Measurements from ENCODE around the gene MBNL3. TPM values are rescaled to one million over a fixed set of nuclear protein-coding genes. Genes with fewer than 3 reads are reported as not detected.

Gene MBNL3
- total and polyA plus RNA-seq, 9 of the 15 experiments (the other 6 are each of a cell fraction or from before 2014, with no cell fraction given), result under 0.01 to 0.25 (median 0.16) TPM

DNA sequence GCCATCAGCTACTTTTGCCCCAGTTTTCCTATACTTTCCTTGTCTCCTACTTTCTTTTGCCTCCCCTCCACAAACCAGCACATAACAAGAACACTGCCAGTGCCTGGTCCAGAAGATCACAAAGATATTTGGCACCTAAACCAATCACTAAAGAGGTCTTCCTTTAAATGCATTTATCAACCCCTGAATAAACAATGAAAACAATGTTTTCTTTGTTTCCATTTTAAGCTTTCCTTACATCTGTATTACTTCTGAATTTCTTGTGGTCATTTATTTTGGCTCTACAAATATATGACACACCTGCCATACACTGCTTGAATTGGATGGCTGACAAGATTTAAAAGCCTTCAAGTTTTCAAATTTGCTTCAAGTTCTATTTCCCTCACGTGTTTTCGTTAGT lies 43.9 kb downstream of the MBNL3 start (continued):
- TF ChIP-seq, protein P1, sequence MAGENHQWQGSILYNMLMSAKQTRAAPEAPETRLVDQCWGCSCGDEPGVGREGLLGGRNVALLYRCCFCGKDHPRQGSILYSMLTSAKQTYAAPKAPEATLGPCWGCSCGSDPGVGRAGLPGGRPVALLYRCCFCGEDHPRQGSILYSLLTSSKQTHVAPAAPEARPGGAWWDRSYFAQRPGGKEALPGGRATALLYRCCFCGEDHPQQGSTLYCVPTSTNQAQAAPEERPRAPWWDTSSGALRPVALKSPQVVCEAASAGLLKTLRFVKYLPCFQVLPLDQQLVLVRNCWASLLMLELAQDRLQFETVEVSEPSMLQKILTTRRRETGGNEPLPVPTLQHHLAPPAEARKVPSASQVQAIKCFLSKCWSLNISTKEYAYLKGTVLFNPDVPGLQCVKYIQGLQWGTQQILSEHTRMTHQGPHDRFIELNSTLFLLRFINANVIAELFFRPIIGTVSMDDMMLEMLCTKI (IDR thresholded peaks at IDR 0.05; ENCODE audit: partially characterized antibody), result no peak
- TF ChIP-seq, protein P2, sequence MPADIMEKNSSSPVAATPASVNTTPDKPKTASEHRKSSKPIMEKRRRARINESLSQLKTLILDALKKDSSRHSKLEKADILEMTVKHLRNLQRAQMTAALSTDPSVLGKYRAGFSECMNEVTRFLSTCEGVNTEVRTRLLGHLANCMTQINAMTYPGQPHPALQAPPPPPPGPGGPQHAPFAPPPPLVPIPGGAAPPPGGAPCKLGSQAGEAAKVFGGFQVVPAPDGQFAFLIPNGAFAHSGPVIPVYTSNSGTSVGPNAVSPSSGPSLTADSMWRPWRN (IDR thresholded peaks at IDR 0.05; ENCODE audit: low read depth), result no peak
- TF ChIP-seq SMC3 (conservative IDR thresholded peaks at IDR 0.05; ENCODE audit: insufficient read depth, low read depth, low read length) (no peak), MCM2 (IDR thresholded peaks at IDR 0.05; ENCODE audit: low read depth) (no peak), CBX2 (IDR thresholded peaks at IDR 0.05; ENCODE audit: insufficient read depth, low read length, poor library complexity, severe bottlenecking) (no peak), PCBP2 (IDR thresholded peaks at IDR 0.05; ENCODE audit: low read depth, low read length, poor library complexity, severe bottlenecking) (no peak), SLC30A9 (CRISPR knock-in tag; IDR thresholded peaks at IDR 0.05) (no peak)
- TF ChIP-seq, protein P3, sequence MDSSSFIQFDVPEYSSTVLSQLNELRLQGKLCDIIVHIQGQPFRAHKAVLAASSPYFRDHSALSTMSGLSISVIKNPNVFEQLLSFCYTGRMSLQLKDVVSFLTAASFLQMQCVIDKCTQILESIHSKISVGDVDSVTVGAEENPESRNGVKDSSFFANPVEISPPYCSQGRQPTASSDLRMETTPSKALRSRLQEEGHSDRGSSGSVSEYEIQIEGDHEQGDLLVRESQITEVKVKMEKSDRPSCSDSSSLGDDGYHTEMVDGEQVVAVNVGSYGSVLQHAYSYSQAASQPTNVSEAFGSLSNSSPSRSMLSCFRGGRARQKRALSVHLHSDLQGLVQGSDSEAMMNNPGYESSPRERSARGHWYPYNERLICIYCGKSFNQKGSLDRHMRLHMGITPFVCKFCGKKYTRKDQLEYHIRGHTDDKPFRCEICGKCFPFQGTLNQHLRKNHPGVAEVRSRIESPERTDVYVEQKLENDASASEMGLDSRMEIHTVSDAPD (CRISPR knock-in tag; IDR thresholded peaks at IDR 0.05), result no peak
